CD4-positive, alpha-beta T cell treated with Interleukin-17A for 1 hour (primary cell): ENCODE results near the gene ZCCHC8.
"Not testable (repeated sequence)": the region's sequence is repeated elsewhere in the genome, so short reads cannot be mapped to it uniquely, and the experiment has no call there.

ENCODE experiments used
- DNase-seq: peaks from one replicate; pipeline ENCODE4 v3.0.0-alpha.2; 2020

Gene ZCCHC8

GRCh38 chr12:122500685-122501488 lies at the start of gene ZCCHC8:
Gene ZCCHC8 (minus strand): TSS chr12:122500932. CDS start chr12:122500840, 92 bp downstream.
- peak; percentile 97 for DNase-seq

- no peak for DNase-seq
Measured at GRCh38 chr12:122547330-122547729, 46.6 kb upstream of the ZCCHC8 start.

- DNase-seq = no peak
Measured at GRCh38 chr12:122545855-122546254, 45.1 kb upstream of the ZCCHC8 start.

- no peak for DNase-seq
Measured at GRCh38 chr12:122544537-122544936, 43.8 kb upstream of the ZCCHC8 start.

GRCh38 chr12:122538496-122538895 lies 37.8 kb upstream of the ZCCHC8 start:
- DNase-seq = no peak

- DNase-seq = no peak
Measured at GRCh38 chr12:122537021-122537420, 36.3 kb upstream of the ZCCHC8 start.

- no peak for DNase-seq
Measured at GRCh38 chr12:122533856-122534255, 33.1 kb upstream of the ZCCHC8 start.

- DNase-seq = no peak
Measured at GRCh38 chr12:122528992-122529391, 28.3 kb upstream of the ZCCHC8 start.

GRCh38 chr12:122528582-122528981 lies 27.9 kb upstream of the ZCCHC8 start:
- no peak for DNase-seq

GRCh38 chr12:122527478-122527944 lies 26.8 kb upstream of the ZCCHC8 start:
- DNase-seq = peak; percentile 43

- DNase-seq = peak; percentile 100
Measured at GRCh38 chr12:122526683-122527477, 26.1 kb upstream of the ZCCHC8 start, which contains the start of the genes KNTC1 and RSRC2. Gene KNTC1 (plus strand): TSS chr12:122527249. CDS start chr12:122530064, 2,815 bp downstream. Gene RSRC2 (minus strand): TSS chr12:122526936. CDS start chr12:122526853, 83 bp downstream.

GRCh38 chr12:122523846-122524718 lies 23.4 kb upstream of the ZCCHC8 start:
- no peak for DNase-seq

GRCh38 chr12:122523280-122523679 lies 22.5 kb upstream of the ZCCHC8 start:
- no peak for DNase-seq

- DNase-seq = no peak
Measured at GRCh38 chr12:122520676-122521075, 19.9 kb upstream of the ZCCHC8 start.

- no peak for DNase-seq
Measured at GRCh38 chr12:122519418-122519817, 18.7 kb upstream of the ZCCHC8 start.

GRCh38 chr12:122518908-122519307 lies 18.2 kb upstream of the ZCCHC8 start:
- no peak for DNase-seq

- DNase-seq = no peak
Measured at GRCh38 chr12:122517877-122518276, 17.1 kb upstream of the ZCCHC8 start.

GRCh38 chr12:122516544-122517361 lies 16.0 kb upstream of the ZCCHC8 start:
- no peak for DNase-seq

- no peak for DNase-seq
Measured at GRCh38 chr12:122515275-122515674, 14.5 kb upstream of the ZCCHC8 start.

- DNase-seq = no peak
Measured at GRCh38 chr12:122513660-122514059, 12.9 kb upstream of the ZCCHC8 start.

- DNase-seq = not testable (repeated sequence)
Measured at GRCh38 chr12:122513028-122513427, 12.3 kb upstream of the ZCCHC8 start.

GRCh38 chr12:122508163-122508562 lies 7.4 kb upstream of the ZCCHC8 start:
- DNase-seq = no peak
